GM19035 (cell line): ENCODE results near the gene ORM2.
"Not testable (repeated sequence)": the region's sequence is repeated elsewhere in the genome, so short reads cannot be mapped to it uniquely, and the experiment has no call there.

ENCODE experiments used
- ATAC-seq: cut with Tn5 transposase; IDR thresholded peaks from one replicate; pipeline ENCODE4 v1.9.1; 2021; ENCODE audit not compliant: unreplicated experiment

The ORM2 gene

GRCh38 chr9:114313186-114313585, 16.5 kb upstream of the ORM2 start:
- ATAC-seq, result no peak

- no peak for ATAC-seq
Measured at GRCh38 chr9:114314256-114314867, 15.3 kb upstream of the ORM2 start.

- ATAC-seq, result no peak
Measured at GRCh38 chr9:114314881-114315722, 14.6 kb upstream of the ORM2 start.

- no peak for ATAC-seq
Measured at GRCh38 chr9:114315723-114316363, 13.8 kb upstream of the ORM2 start.

GRCh38 chr9:114316605-114317230, 13.0 kb upstream of the ORM2 start:
- ATAC-seq, result no peak

GRCh38 chr9:114317665-114318357, 11.9 kb upstream of the ORM2 start:
- ATAC-seq, result no peak

- ATAC-seq, result no peak
Measured at GRCh38 chr9:114318416-114318815, 11.3 kb upstream of the ORM2 start.

GRCh38 chr9:114319147-114319546, 10.5 kb upstream of the ORM2 start:
- no peak for ATAC-seq

GRCh38 chr9:114320710-114321109, 9.0 kb upstream of the ORM2 start:
- ATAC-seq, result not testable (repeated sequence)

GRCh38 chr9:114321759-114322158, 7.9 kb upstream of the ORM2 start:
- no peak for ATAC-seq

- ATAC-seq, result not testable (repeated sequence)
Measured at GRCh38 chr9:114322160-114322818, 7.4 kb upstream of the ORM2 start.

- not testable (repeated sequence) for ATAC-seq
Measured at GRCh38 chr9:114322831-114323531, 6.7 kb upstream of the ORM2 start, which contains the start of gene ORM1. Gene ORM1 (plus strand): TSS chr9:114323098. CDS start chr9:114323134, 36 bp downstream.

- not testable (repeated sequence) for ATAC-seq
Measured at GRCh38 chr9:114323849-114324248, 5.8 kb upstream of the ORM2 start.

- ATAC-seq, result no peak
Measured at GRCh38 chr9:114324492-114324891, 5.2 kb upstream of the ORM2 start.

- ATAC-seq, result not testable (repeated sequence)
Measured at GRCh38 chr9:114324965-114325364, 4.7 kb upstream of the ORM2 start.

- ATAC-seq, result not testable (repeated sequence)
Measured at GRCh38 chr9:114325684-114326254, 3.9 kb upstream of the ORM2 start.

- ATAC-seq, result no peak
Measured at GRCh38 chr9:114327749-114328148, 1.9 kb upstream of the ORM2 start.

GRCh38 chr9:114328357-114328820, 1.3 kb upstream of the ORM2 start:
- ATAC-seq, result not testable (repeated sequence)
